Muscle layer of duodenum (tissue), 2 donors: ENCODE data around the gene SORBS1.

ENCODE experiments used
- H3K27ac ChIP-seq: one replicate; pipeline ENCODE4 v1.7.0; 2013; ENCODE audit warnings: mild to moderate bottlenecking, low read length
- H3K27me3 ChIP-seq: one replicate; pipeline ENCODE4 v1.7.0; 2013; ENCODE audit warnings: low read depth, mild to moderate bottlenecking, control low read depth, low read length
- H3K36me3 ChIP-seq, 2 donors: one replicate each; pipeline ENCODE4 v1.7.0; 2013; ENCODE audit warnings: low read length in 2 of 2, control low read depth in 1 of 2, mild to moderate bottlenecking in 1 of 2; ENCODE audit not compliant: insufficient read depth in 2 of 2, control insufficient read depth in 1 of 2
- H3K4me1 ChIP-seq, 2 donors: one replicate each; pipeline ENCODE4 v1.7.0; 2013; ENCODE audit warnings: low read length in 2 of 2, mild to moderate bottlenecking in 2 of 2, control low read depth in 1 of 2, moderate library complexity in 1 of 2; ENCODE audit not compliant: insufficient read depth in 2 of 2, control insufficient read depth in 1 of 2
- H3K4me3 ChIP-seq, 2 donors: one replicate each; pipeline ENCODE4 v1.7.0; 2013; ENCODE audit warnings: low read length in 2 of 2, low read depth in 1 of 2, mild to moderate bottlenecking in 1 of 2
- H3K9me3 ChIP-seq, 2 donors: one replicate each; pipeline ENCODE4 v1.7.0; 2013; ENCODE audit warnings: low read length in 2 of 2, control low read depth in 1 of 2, mild to moderate bottlenecking in 1 of 2; ENCODE audit not compliant: control insufficient read depth in 1 of 2
- donor health status: healthy.

SORBS1 gene

DNA sequence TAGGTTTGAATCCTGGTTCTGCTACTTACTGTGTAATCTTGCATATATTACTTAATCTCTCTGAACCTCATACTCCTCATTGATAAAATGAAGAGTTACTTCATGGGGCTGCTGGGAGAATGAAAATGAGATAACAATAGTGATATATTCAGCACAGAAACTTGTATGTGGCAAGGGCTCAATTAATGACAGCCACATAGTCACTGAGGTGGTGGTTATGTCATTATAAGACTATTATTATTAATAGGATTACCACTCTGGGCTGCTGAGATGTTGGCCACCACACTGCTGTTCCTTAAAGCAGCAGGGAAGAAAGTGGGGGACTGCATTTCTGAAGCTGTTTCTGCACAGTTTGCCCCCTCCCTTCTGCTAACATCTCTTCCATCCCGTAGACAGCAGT is 170.0 kb downstream of the SORBS1 start:
- Histone ChIP-seq H3K4me1 (peaks cover 0 to 59% of the 10 kb centered on the region in 2 donors), H3K9me3 (no peaks in the 10 kb centered on the region), H3K27ac (no peak overlapping the region), H3K36me3 (peaks cover 0 to 22% of the 10 kb centered on the region in 2 donors), H3K27me3 (no peaks in the 10 kb centered on the region), H3K4me3 (no peak overlapping the region)

DNA sequence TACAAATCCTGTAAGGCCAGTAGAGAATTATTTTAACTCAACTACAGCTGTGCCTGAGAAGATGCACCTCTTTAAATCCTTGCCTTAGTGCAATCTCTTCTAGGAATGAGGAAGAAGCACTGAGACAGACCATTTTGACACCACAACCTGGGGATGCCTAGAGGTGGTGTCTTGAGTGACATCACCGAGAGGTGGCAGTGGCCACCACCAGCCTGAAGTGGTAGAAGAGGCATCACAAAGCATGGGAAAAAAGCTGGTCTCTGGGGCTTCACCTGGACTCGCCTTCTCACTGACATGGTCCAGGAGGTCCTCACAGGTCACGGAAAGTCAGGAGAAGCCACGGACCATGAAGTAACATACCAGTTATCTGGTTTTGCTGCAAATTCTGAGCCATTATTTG is 171.2 kb downstream of the SORBS1 start:
- H3K4me3 ChIP-seq = no peak overlapping the region
- H3K9me3 ChIP-seq = no peaks in the 10 kb centered on the region
- H3K27ac ChIP-seq = no peak overlapping the region
- H3K27me3 ChIP-seq = no peaks in the 10 kb centered on the region
- peaks cover 0 to 13% of the 10 kb centered on the region in 2 donors for H3K36me3 ChIP-seq
- peaks cover 0 to 66% of the 10 kb centered on the region in 2 donors for H3K4me1 ChIP-seq

DNA sequence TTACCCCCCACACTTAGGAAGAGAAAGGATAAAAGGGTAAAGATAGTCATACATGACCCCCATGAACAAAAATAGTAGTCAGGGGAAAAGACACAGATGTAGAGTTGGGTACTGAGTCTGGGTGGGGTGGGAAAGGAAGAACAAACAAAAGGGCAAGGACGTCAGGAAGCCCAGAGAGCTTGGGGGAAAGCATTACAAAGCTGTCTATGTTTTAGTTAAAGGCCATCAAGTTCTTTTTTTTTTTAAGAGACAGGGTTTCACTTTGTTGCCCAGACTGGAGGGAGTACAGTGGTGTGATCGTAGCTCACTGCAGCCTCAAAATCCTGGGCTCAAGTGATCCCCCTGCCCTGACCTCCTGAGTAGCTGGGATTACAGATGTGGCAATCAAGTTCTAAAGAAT is 172.0 kb downstream of the SORBS1 start:
- Histone ChIP-seq H3K27me3 (no peaks in the 10 kb centered on the region), H3K9me3 (no peaks in the 10 kb centered on the region), H3K4me1 (peaks cover 0 to 73% of the 10 kb centered on the region in 2 donors), H3K4me3 (no peak overlapping the region), H3K36me3 (peaks cover 7 to 14% of the 10 kb centered on the region in 2 donors), H3K27ac (no peak overlapping the region)

DNA sequence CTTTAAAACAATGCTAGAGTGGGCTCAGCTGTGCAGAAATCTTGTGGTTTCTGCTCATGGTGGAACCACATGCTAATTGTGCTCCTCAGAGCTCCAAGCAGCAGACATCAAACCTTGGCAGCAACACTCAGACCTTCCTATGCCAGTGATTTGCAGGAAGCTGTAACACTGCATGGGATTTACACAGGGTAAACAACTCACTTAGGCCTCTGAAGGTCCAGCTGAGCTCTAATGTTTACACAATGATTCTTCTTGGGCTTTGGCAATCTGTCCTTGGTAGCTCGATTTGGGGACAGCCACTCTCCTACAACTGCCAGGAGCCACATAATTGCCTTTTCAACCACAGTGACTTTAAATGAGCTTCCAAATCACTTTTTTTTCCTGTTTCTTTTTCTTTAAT is 172.6 kb downstream of the SORBS1 start:
- Histone ChIP-seq H3K9me3 (no peaks in the 10 kb centered on the region), H3K4me1 (peaks cover 0 to 73% of the 10 kb centered on the region in 2 donors), H3K27ac (no peak overlapping the region), H3K27me3 (no peaks in the 10 kb centered on the region), H3K36me3 (peaks cover 13 to 18% of the 10 kb centered on the region in 2 donors), H3K4me3 (no peak overlapping the region)

DNA sequence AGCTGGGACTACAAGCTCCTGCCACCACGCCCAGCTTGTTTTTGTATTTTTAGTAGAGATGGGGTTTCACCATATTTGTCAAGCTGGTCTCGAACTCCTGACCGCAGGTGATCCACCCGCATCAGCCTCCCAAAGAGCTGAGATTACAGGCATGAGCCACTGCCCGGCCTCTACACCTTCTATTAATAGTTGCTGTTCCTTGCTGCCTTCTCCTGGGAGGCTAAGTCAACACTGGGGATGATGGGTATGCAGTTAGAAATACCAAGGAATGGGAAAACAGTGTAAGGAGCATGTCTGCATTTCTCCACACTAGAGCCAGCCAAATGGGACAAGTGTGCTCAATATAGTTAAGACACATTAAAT is 173.1 kb downstream of the SORBS1 start:
- H3K27ac ChIP-seq = no peak overlapping the region
- H3K4me3 ChIP-seq = no peak overlapping the region
- peaks cover 0 to 76% of the 10 kb centered on the region in 2 donors for H3K4me1 ChIP-seq
- H3K27me3 ChIP-seq = no peaks in the 10 kb centered on the region
- peaks cover 16 to 17% of the 10 kb centered on the region in 2 donors for H3K36me3 ChIP-seq
- no peaks in the 10 kb centered on the region for H3K9me3 ChIP-seq

DNA sequence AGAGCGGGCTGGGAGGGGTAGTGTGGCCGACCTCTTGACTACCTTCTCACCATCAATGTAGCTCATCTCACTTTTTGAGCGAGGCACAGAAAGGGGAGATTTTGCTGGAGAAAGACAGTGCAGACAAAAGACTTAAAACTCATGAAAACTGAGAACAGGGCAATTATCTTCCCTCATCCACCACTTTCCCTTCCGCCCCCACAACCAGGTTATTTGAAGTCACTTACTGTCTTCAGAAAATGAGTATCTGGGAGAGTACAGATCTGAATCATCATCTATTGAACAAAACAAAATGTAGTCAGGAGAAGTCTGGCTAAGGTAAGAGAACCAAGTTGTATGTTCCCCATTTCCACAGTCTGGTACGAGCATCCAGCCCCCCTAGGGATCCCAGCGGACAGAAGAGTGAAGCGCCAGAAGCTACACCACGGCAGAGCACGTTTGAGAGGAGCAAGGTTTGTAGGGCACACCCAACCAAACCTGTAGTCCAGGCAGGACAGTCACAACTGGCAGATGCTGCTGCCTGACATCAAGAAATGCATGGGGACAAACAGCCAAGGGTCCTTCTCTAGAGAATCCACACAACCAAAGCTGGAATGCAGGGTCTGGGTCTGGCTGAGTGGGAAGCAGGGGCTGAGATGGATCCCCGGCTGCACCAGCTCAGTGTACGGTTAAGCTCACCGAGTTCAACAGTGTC is 177.0 kb downstream of the SORBS1 start:
- Histone ChIP-seq H3K4me1 (peaks cover 0 to 66% of the 10 kb centered on the region in 2 donors), H3K36me3 (peaks cover 32 to 52% of the 10 kb centered on the region in 2 donors), H3K27ac (no peak overlapping the region), H3K27me3 (no peaks in the 10 kb centered on the region), H3K4me3 (no peak overlapping the region), H3K9me3 (no peaks in the 10 kb centered on the region)

DNA sequence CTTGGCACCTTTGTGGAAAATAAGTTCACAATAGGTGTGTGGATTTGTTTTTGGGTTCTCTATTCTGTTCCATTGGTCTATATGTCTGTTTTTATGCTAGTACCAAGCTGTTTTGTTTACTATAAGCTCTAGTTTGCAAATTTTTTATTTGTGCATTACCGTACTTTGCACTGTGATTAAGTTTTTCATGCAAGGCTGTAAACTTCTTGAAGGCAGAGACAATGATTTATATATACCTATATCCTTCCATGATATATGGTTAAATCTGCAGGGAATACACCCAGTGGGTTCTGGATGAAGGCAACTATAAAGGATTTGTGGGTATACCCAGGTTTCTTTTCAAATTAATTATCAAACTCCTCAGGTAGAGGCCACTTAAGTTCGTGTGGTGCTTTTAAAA is 178.6 kb downstream of the SORBS1 start:
- Histone ChIP-seq H3K9me3 (no peaks in the 10 kb centered on the region), H3K4me3 (no peak overlapping the region), H3K27me3 (no peaks in the 10 kb centered on the region), H3K4me1 (peaks cover 6 to 64% of the 10 kb centered on the region in 2 donors), H3K27ac (no peak overlapping the region), H3K36me3 (peaks cover 32 to 52% of the 10 kb centered on the region in 2 donors)

DNA sequence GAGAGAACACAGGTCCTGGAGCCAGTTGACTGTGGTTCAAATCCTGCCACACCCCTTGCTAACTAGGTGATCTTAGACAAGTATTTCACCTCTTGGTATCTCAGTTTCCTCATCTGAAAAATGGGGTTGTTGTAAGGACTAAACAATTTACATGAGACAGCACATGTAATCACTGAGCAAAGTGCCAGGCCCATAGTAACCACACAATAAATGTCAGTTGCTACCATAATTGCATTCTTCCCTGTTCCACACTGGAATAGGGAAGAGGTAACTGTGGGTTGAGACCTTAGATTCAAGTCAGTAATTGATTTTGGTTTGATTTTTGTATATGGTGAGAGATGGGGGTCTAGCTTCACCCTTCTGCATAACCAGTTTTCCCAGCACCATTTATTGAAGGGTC is 179.0 kb downstream of the SORBS1 start:
- no peaks in the 10 kb centered on the region for H3K27me3 ChIP-seq
- no peak overlapping the region for H3K27ac ChIP-seq
- H3K4me3 ChIP-seq = no peak overlapping the region
- H3K9me3 ChIP-seq = no peaks in the 10 kb centered on the region
- peaks cover 32 to 52% of the 10 kb centered on the region in 2 donors for H3K36me3 ChIP-seq
- H3K4me1 ChIP-seq = peaks cover 6 to 66% of the 10 kb centered on the region in 2 donors

DNA sequence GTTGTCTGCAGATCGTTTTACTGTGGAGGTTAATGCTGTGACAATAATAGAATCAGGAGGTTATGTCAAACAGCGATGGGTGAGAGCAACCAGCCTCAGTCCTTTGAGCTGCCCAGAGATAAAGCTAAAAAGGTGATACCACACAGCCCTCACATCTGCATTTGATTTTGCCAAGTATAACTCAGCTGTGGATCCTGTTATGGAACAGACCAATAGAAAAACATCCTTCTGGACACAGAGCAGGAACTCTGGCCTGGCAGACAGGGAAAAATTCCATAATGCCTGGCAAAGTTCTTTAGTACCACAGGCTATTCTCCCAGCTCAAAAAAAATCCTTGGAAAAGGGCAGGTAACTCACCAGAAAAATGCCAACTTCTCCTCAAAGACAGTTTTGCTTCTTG is 183.2 kb downstream of the SORBS1 start:
- H3K36me3 ChIP-seq = peaks cover 37 to 42% of the 10 kb centered on the region in 2 donors

DNA sequence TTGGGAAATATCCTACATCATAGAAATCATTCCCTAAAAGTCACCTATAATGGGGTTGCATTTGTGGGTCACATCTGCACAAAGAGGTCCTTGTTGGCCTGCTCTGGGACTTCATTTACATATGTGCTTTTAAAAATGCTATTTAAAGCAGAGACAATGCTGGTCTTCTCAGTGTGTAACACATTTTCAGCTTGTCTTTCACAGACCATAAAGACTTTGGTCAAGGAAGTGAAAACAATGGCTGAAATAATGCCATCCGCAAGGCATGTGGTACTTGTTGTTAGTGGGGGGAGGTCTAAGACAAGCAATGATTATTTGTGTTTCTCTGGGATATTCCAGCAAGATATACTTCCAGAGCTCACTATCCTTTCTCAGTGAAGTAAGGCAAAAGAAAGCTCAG is 185.8 kb downstream of the SORBS1 start:
- H3K9me3 ChIP-seq = no peaks in the 10 kb centered on the region
- H3K27me3 ChIP-seq = no peaks in the 10 kb centered on the region
- no peak overlapping the region for H3K4me3 ChIP-seq
- H3K27ac ChIP-seq = no peak overlapping the region
- peaks cover 31 to 34% of the 10 kb centered on the region in 2 donors for H3K36me3 ChIP-seq
- H3K4me1 ChIP-seq = peaks cover 6 to 40% of the 10 kb centered on the region in 2 donors

More for the DNA sequence above, 183.2 kb downstream of the SORBS1 start:
- Histone ChIP-seq H3K4me1 (peaks cover 6 to 60% of the 10 kb centered on the region in 2 donors), H3K27ac (peak overlapping the region; percentile 24), H3K4me3 (no peak overlapping the region), H3K9me3 (no peaks in the 10 kb centered on the region), H3K27me3 (no peaks in the 10 kb centered on the region)

DNA sequence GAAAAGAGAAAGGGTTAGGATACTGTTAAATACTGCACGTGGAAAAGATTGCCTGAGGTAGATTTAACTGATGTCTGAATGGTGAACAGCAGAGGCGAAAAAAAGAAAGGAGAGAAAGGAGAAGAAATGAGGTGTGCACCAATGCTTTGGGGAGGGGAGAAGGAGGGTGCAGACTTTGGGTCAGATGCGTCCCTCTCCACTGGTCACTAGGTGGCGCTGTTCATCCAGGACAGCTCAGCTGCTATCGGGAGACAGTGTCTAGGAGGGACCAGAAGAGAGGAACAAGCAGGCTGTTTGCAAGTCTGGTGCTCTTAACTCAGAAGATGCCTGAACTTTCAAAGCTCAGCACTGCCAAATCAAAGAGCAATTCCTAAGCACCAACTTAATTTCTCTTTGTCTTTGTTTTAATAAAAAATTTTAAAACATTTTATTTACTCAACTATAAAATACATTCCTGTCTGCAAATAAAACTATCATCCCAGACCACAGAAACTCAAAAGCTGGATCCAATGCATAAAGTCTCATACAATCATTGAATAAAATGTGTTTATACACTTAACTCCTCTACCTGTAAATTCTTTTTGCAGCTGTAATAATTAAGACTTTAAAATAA is 186.5 kb downstream of the SORBS1 start:
- H3K4me3 ChIP-seq = no peak overlapping the region
- peaks cover 6 to 38% of the 10 kb centered on the region in 2 donors for H3K4me1 ChIP-seq
- H3K36me3 ChIP-seq = peaks cover 26 to 28% of the 10 kb centered on the region in 2 donors
- H3K27me3 ChIP-seq = no peaks in the 10 kb centered on the region
- H3K9me3 ChIP-seq = no peaks in the 10 kb centered on the region
- H3K27ac ChIP-seq = no peak overlapping the region
